GM10248 (cell line): ENCODE data around the gene FMO1.

Source experiments
- CTCF ChIA-PET: fragments of 300-600 bp; sonication (Branson Sonifier 250); formaldehyde crosslinking; extraction: SDS; loops from one replicate; lab custom pipeline; 2021; ENCODE audit warnings: antibody characterized with exemption; lab: Yijun Ruan, JAX
- POLR2A ChIA-PET: fragments of 350-650 bp; sonication (Branson Sonifier 250); formaldehyde crosslinking; extraction: SDS; loops from one replicate; lab custom pipeline; 2020; ENCODE audit warnings: antibody characterized with exemption; lab: Yijun Ruan, JAX
- DNase-seq: peaks from one replicate; pipeline ENCODE4 v3.0.0; 2012; ENCODE audit errors: extremely low spot score
- CTCF ChIP-seq: IDR thresholded peaks from 2 replicates; pipeline ENCODE4 v1.5.1; 2012; ENCODE audit warnings: mild to moderate bottlenecking, low read depth; ENCODE audit errors: extremely low read depth, missing control alignments, control extremely low read depth

The FMO1 gene

DNA sequence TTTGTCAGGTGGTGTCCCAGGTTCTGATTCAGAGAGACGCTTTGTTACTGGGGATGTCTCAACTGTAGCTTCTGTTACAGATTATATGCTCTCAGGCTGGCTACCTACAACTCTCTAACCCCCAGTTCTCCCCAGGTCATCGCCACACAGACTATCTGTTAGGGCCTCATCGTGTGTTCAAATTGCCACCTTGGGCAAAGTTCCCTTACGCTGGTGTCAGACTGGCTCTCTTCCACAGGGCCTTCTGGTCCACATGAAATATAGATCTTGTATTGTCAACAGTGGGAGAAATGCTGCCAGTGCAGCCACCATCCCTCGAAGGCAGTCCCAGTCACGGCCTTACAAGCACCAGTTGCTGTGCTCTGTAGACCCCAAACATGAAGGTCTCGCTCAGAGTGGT lies 81.0 kb downstream of the FMO1 start:
- no peak for DNase-seq
- no peak for TF ChIP-seq CTCF
- CTCF ChIA-PET, result interaction anchor here (1.1 to 1.3 kb wide), 2 partner anchors 12 to 15 kb away, joined by 3 to 4 read pairs; partner anchors contain the start of gene FMO4
- POLR2A ChIA-PET, result no interaction called here

- ChIA-PET POLR2A (no interaction called here), CTCF (interaction anchor here (1.0 to 1.3 kb wide), 2 partner anchors 16 to 108 kb away, joined by 3 read pairs; no protein-coding TSS in a partner anchor)
- DNase-seq, result no peak
- no peak for TF ChIP-seq CTCF
These were observed 85.8 kb downstream of the FMO1 start for GRCh38 chr1:171334024-171334640.
